Measurements from ENCODE around the gene AGAP1.
A peak's percentile ranks its signal among the peaks of the same experiment; 100 is the strongest.

Gene AGAP1

GRCh38 chr2:235587202-235587601 is 93.4 kb downstream of the AGAP1 start:
- no peak for TF ChIP-seq CTCF (conservative IDR thresholded peaks at IDR 0.05; ENCODE audit: low read depth, low read length)
- no peak for DNase-seq (ENCODE audit: low read depth)
- no peak overlapping the region for H3K4me3 ChIP-seq (ENCODE audit: low read depth, low read length)

GRCh38 chr2:235588750-235589149 is 94.9 kb downstream of the AGAP1 start:
- DNase-seq (ENCODE audit: low read depth) = no peak
- H3K4me3 ChIP-seq (ENCODE audit: low read depth, low read length) = no peak overlapping the region
- no peak for TF ChIP-seq CTCF (conservative IDR thresholded peaks at IDR 0.05; ENCODE audit: low read depth, low read length)

- TF ChIP-seq CTCF (conservative IDR thresholded peaks at IDR 0.05; ENCODE audit: low read depth, low read length) = no peak
- H3K4me3 ChIP-seq (ENCODE audit: low read depth, low read length) = no peak overlapping the region
- no peak for DNase-seq (ENCODE audit: low read depth)
These were observed 97.4 kb downstream of the AGAP1 start for GRCh38 chr2:235591231-235591730.

- DNase-seq (ENCODE audit: low read depth) = peak; percentile 22
- no peak overlapping the region for H3K4me3 ChIP-seq (ENCODE audit: low read depth, low read length)
- TF ChIP-seq CTCF (conservative IDR thresholded peaks at IDR 0.05; ENCODE audit: low read depth, low read length) = no peak
These were observed 98.1 kb downstream of the AGAP1 start for GRCh38 chr2:235591921-235592320.

GRCh38 chr2:235592430-235592829 is 98.6 kb downstream of the AGAP1 start:
- H3K4me3 ChIP-seq (ENCODE audit: low read depth, low read length) = no peak overlapping the region
- TF ChIP-seq CTCF (conservative IDR thresholded peaks at IDR 0.05; ENCODE audit: low read depth, low read length) = no peak
- no peak for DNase-seq (ENCODE audit: low read depth)

GRCh38 chr2:235592836-235593235 is 99.0 kb downstream of the AGAP1 start:
- TF ChIP-seq CTCF (conservative IDR thresholded peaks at IDR 0.05; ENCODE audit: low read depth, low read length) = no peak
- no peak overlapping the region for H3K4me3 ChIP-seq (ENCODE audit: low read depth, low read length)
- no peak for DNase-seq (ENCODE audit: low read depth)

GRCh38 chr2:235594041-235594440 is 100.2 kb downstream of the AGAP1 start:
- peak; percentile 56 for TF ChIP-seq CTCF (conservative IDR thresholded peaks at IDR 0.05; ENCODE audit: low read depth, low read length)
- DNase-seq (ENCODE audit: low read depth) = peak; percentile 95
- H3K4me3 ChIP-seq (ENCODE audit: low read depth, low read length) = no peak overlapping the region
